ENCODE results near the gene ADCY2.
"Not testable (repeated sequence)": the region's sequence is repeated elsewhere in the genome, so short reads cannot be mapped to it uniquely, and the experiment has no call there.

ADCY2 gene

DNA sequence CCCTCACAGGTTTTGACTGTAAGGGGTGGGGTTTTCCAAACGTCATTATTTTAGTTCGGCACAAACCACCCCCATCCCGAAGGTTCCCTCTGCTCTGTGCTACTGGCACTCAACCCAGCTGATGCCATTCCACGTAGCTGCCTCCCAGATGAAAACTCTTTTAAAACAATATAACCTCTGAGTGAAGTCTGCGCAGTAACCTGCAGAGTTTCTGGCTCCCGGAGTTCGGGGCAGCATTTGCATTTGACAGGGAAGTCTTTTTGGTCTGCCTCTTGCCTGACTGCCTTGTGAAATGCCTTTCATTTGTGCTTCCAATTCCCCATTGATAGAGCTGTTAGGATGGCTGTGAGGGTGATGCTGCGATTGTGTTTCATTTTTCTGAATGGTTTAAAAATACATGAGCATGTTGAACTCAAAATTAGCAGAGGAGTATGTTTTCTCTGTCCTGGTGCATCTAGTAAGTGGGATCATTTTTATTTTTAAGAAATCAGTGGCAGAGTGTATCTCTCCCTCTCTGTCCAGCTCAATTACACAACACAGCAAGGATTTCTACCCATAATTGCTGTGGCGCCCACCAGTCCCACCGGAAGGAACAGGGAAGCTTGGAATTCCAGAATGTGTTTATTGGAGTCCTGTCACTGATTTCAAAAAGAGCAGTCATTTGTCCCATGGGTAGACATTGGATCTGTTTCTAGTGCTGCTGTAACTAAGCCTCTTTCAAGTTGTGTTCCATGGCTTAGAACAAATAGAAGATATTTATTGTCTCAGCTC is 24.8 kb downstream of the ADCY2 start:
- no peak for TF ChIP-seq CTCF (conservative IDR thresholded peaks at IDR 0.05; ENCODE audit: low read length)
- no peak overlapping the region for H3K4me3 ChIP-seq (ENCODE audit: low read length)
- DNase-seq (ENCODE audit: low read depth): no peak

DNA sequence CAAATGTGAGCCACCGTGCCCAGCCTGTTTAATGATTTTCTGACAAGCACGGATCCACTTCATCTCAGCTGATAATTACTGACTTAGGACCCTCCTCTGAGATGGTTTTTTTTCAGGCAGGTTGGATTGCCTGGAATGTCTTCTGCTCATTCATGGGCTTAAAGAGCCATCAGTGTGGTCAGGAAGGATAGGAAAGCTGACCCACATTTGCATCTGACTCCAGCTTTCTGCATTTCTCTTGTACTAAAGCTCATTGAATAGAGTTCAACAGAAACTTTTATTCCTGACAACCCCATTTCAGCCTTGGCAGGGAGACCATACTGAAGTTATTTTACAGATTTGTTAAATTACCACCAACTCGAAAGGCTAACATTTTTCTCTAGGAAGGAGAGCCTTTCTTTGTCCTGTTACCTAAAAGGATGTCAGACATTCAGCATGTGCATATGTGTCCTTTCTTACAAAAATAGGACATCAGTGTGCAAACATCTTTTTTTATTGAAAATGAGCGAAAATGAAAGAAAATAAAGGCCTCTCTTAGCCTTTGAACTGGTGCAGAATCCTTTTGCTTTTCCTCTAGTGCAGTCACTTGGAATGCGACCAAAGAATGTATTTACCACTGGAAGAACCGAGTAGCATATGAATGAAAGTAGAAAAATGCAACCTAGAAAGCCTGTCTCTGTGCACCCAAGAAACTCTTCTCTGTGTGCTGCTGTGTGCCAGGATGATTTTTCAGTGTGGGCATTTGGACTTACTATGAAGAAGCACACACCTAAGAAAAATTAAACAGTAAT is 26.6 kb downstream of the ADCY2 start:
- H3K4me3 ChIP-seq (ENCODE audit: low read length): no peak overlapping the region
- no peak for TF ChIP-seq CTCF (conservative IDR thresholded peaks at IDR 0.05; ENCODE audit: low read length)
- no peak for DNase-seq (ENCODE audit: low read depth)

- not testable (repeated sequence) for DNase-seq (ENCODE audit: low read depth)
These were observed 27.3 kb downstream of the ADCY2 start for GRCh38 chr5:7423231-7423630.

DNA sequence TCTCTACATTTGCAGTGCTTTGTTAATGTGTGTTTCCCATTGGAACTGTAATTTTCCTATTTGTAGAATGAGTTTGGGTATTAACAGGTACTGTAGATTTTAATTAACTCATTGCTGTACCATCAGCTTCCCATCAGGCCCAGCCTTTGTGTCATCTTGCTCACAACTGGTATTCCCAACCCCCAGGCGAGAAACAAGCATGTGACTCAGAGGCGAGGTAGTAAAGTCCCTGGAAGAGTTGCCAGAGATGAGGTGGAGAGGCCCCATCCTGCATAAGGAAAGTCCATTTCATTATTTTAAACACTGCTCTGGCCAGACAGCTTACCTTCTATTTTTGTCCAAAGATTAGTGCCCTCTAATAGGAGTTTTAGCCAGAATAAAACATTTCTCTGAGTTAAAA is 29.9 kb downstream of the ADCY2 start:
- no peak for TF ChIP-seq CTCF (conservative IDR thresholded peaks at IDR 0.05; ENCODE audit: low read length)
- H3K4me3 ChIP-seq (ENCODE audit: low read length): no peak overlapping the region
- DNase-seq (ENCODE audit: low read depth): no peak

More at GRCh38 chr5:7423231-7423630, 27.3 kb downstream of the ADCY2 start:
- not testable (repeated sequence) for H3K4me3 ChIP-seq (ENCODE audit: low read length)

GRCh38 chr5:7426284-7426683 is 30.3 kb downstream of the ADCY2 start:
- no peak for DNase-seq (ENCODE audit: low read depth)
- H3K4me3 ChIP-seq (ENCODE audit: low read length): no peak overlapping the region
- TF ChIP-seq CTCF (conservative IDR thresholded peaks at IDR 0.05; ENCODE audit: low read length): no peak

DNA sequence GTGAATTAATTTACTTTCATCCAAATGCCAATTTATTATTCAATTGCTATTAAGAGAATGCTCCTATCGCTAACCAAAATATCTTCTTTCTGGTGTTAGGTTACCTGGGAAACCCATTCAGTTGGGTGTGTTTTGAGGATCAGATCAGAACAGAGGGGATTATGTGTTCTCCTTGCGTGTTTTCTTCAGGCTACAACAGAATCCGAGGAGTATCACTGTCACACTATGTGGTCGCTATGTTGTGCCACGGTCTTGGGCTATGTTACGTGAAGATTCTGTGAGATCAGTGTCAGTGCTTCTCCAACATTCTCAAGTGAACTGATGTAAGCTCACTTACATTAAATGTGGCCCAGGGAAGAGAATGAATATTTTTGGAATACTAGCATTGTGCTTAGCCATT is 39.0 kb downstream of the ADCY2 start:
- H3K4me3 ChIP-seq (ENCODE audit: low read length): no peak overlapping the region
- no peak for TF ChIP-seq CTCF (conservative IDR thresholded peaks at IDR 0.05; ENCODE audit: low read length)

DNA sequence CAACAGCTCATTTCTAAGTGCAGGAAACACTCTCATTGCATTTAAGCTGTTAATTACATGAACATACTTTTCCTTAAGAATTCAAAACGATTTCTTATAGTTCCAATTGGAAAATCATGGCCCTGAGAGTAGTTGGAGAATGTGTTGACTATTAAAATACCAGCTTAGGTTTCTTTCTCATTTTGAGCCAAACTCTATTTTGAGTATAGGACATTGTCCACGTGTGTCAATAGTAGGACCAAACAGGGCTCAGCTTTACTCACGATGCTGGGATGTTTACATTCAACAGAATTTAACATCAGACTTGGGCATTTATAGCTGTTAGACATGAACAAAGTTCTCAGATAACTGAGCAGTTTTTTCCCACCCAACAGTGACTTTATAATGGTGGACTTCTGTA is 39.6 kb downstream of the ADCY2 start:
- no peak for TF ChIP-seq CTCF (conservative IDR thresholded peaks at IDR 0.05; ENCODE audit: low read length)
- H3K4me3 ChIP-seq (ENCODE audit: low read length): no peak overlapping the region

More for the DNA sequence above, 39.0 kb downstream of the ADCY2 start:
- DNase-seq (ENCODE audit: low read depth): no peak

More for the DNA sequence above, 39.6 kb downstream of the ADCY2 start:
- no peak for DNase-seq (ENCODE audit: low read depth)
